ENCODE data around the gene GMDS. TPM values are rescaled to one million over a fixed set of nuclear protein-coding genes. Genes with fewer than 3 reads are reported as not detected.

Gene GMDS
- total and polyA plus RNA-seq, 2 of the 8 experiments (the other 6 are each of a cell fraction or from before 2014, with no cell fraction given), result 16.8 to 50.0 TPM

DNA sequence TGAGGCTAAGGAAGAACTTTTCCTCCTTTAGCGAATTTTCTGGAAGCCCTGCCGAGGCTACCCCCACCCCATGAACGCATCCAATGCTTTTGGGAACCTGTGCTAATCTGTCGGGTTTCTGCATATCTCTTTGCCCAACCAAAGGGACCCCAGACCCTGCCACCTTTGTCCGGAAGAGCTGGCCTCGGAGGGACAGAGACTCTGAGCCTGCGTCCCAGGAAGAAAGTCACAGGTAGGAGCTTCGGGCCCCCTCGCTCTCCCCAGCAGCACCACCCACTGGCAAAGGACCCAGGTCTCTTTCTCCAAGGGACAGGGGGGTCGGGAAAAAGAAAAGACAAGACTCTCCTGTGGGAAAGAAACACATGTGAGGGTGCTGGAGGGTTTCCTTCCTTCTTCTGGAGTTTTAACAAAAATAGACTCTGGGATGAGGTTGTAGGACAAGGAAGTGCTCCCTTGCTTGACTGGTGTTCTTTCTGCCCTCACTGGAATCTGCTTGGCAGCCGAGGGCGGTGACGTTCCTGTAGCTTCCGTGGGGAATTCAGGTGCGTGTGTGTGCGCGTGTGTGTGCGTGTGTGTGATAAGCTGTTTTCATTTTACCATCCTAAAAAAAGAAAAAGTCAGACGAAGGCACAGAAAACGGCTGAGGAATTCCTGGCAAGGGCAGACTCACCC lies 652.0 kb downstream of the GMDS start:
- no peaks in the 10 kb centered on the region for H3K79me2 ChIP-seq (ENCODE audit: control insufficient read depth in 1 of 2, insufficient read depth in 2 of 2, low read length in 2 of 2)
- no peak overlapping the region for H3K56ac ChIP-seq (replicated peaks; ENCODE audit: insufficient read length, low read depth, low read length)
- no peak overlapping the region for H2BK5ac ChIP-seq (ENCODE audit: low read depth, low read length)
- H4K8ac ChIP-seq (ENCODE audit: extremely low read depth, insufficient read depth, low read length), result no peak overlapping the region
- H2AK5ac ChIP-seq (ENCODE audit: low read depth, low read length), result no peak overlapping the region
- TF ChIP-seq RAD21 (IDR thresholded peaks at IDR 0.05 in 1 of 2, conservative IDR thresholded peaks at IDR 0.05 in 1 of 2; ENCODE audit: low read depth in 2 of 2, low read length in 2 of 2) (no peak), JUND (IDR thresholded peaks at IDR 0.05; ENCODE audit: low read length) (no peak), EP300 (IDR thresholded peaks at IDR 0.05; ENCODE audit: borderline replicate concordance in 1 of 2, low read depth in 2 of 2, low read length in 2 of 2) (no peak), CBX5 (IDR thresholded peaks at IDR 0.05; ENCODE audit: low read depth, low read length) (no peak), SAP30 (IDR thresholded peaks at IDR 0.05; ENCODE audit: insufficient read depth, insufficient replicate concordance, low read length) (no peak), RBBP5 (IDR thresholded peaks at IDR 0.05; ENCODE audit: borderline replicate concordance, low read depth, low read length) (no peak), BRCA1 (IDR thresholded peaks at IDR 0.05; ENCODE audit: low read depth, low read length) (no peak), RNF2 (IDR thresholded peaks at IDR 0.05; ENCODE audit: borderline replicate concordance, low read depth, low read length, missing control alignments, poor library complexity, severe bottlenecking) (no peak), PHF8 (conservative IDR thresholded peaks at IDR 0.05; ENCODE audit: low read depth, low read length) (no peak), CTBP2 (IDR thresholded peaks at IDR 0.05; ENCODE audit: borderline replicate concordance, insufficient read depth, insufficient read length, low read length) (no peak), KDM4A (IDR thresholded peaks at IDR 0.05; ENCODE audit: low read depth, low read length, severe bottlenecking) (no peak)
- H4K5ac ChIP-seq (ENCODE audit: insufficient read length, low read depth, low read length), result no peak overlapping the region
- no peaks in the 10 kb centered on the region for H3K23me2 ChIP-seq (ENCODE audit: low read depth, low read length)
- no peak overlapping the region for H4K91ac ChIP-seq (replicated peaks; ENCODE audit: insufficient read length, low read length)
- H3K9me3 ChIP-seq (ENCODE audit: insufficient read depth in 2 of 2, low read depth in 1 of 2, low read length in 1 of 2), result no peaks in the 10 kb centered on the region
- H3K4me2 ChIP-seq (ENCODE audit: insufficient read depth in 1 of 2, low read depth in 2 of 2, low read length in 2 of 2), result no peak overlapping the region
- no peaks in the 10 kb centered on the region; a peak in 1 of 7 replicates for H3K27me3 ChIP-seq (replicated peaks in 1 of 4; ENCODE audit: control insufficient read depth in 3 of 4, extremely low read depth in 1 of 4, insufficient read depth in 3 of 4, low read length in 3 of 4)
- no peak overlapping the region for H2AFZ ChIP-seq (ENCODE audit: low read length)
- ChIA-PET CTCF (ENCODE audit: partially characterized antibody) (interaction anchor here (1.1 to 5.0 kb wide), 5 partner anchors 13 to 760 kb away, joined by 3 to 37 read pairs (median 4); no protein-coding TSS in a partner anchor), POLR2A (ENCODE audit: partially characterized antibody) (no interaction called here)
- no peak overlapping the region for H3K18ac ChIP-seq (ENCODE audit: extremely low read depth, low read length)
- H3K23ac ChIP-seq (ENCODE audit: insufficient read length), result no peak overlapping the region
- WGBS, 2 experiments (ENCODE audit: extremely low coverage in 1 of 2, insufficient coverage in 1 of 2, insufficient read length in 1 of 2, insufficient replicate concordance in 2 of 2, low coverage in 1 of 2, low lambda C conversion rate in 2 of 2, missing lambda C conversion rate in 1 of 2), result 85% methylated on average over 19 of the region's 20 CpGs; no CpG with 5 or more reads in 1 of the 2 experiments
- DNase-seq (ENCODE audit: low read depth in 1 of 2, low spot score in 2 of 2) (peak in 1 of 2 experiments; percentile 40), FAIRE-seq (no peak)
- H3K27ac ChIP-seq (ENCODE audit: low read depth, low read length), result no peak overlapping the region
- H2BK120ac ChIP-seq (replicated peaks; ENCODE audit: low read depth, low read length), result no peak overlapping the region
- no peak overlapping the region for H2BK12ac ChIP-seq (ENCODE audit: low read depth, low read length)
- peaks cover 0 to 4% (median 1%) of the 10 kb centered on the region in 4 experiments; a peak in 4 of 7 replicates for H3K4me1 ChIP-seq (replicated peaks in 1 of 4; ENCODE audit: control insufficient read depth in 3 of 4, insufficient read depth in 4 of 4, low read length in 3 of 4)
- no peaks in the 10 kb centered on the region for H3K79me1 ChIP-seq (ENCODE audit: low read depth, low read length)
- H3K9ac ChIP-seq (replicated peaks in 1 of 4; ENCODE audit: extremely low read depth in 1 of 4, low read depth in 3 of 4, low read length in 3 of 4), result no peak overlapping the region
- no peak overlapping the region for H3K4ac ChIP-seq (replicated peaks; ENCODE audit: insufficient read length, low read depth, low read length)
- H3K4me3 ChIP-seq (ENCODE audit: extremely low read depth in 1 of 4, insufficient read depth in 2 of 4, low read depth in 3 of 4, low read length in 4 of 4), result no peak overlapping the region
- no peaks in the 10 kb centered on the region for H3K36me3 ChIP-seq (ENCODE audit: control insufficient read depth in 2 of 4, insufficient read depth in 4 of 4, low read length in 3 of 4)
- H2BK20ac ChIP-seq (ENCODE audit: low read length), result no peak overlapping the region
- H2BK15ac ChIP-seq (ENCODE audit: low read length), result no peak overlapping the region
- H3K14ac ChIP-seq (ENCODE audit: insufficient read length), result no peak overlapping the region
- no peaks in the 10 kb centered on the region for H4K20me1 ChIP-seq (replicated peaks in 1 of 2; ENCODE audit: control insufficient read depth in 1 of 2, insufficient read depth in 2 of 2, low read length in 2 of 2)
